Inflammatory macrophage treated with lipopolysaccharide for 4 hours (primary cell): ENCODE measurements around the gene AGMO.
A peak's percentile ranks its signal among the peaks of the same experiment; 100 is the strongest.

Source experiments
- DNase-seq: peaks from one replicate; pipeline ENCODE4 v3.0.0-alpha.2; 2020

Gene AGMO

GRCh38 chr7:15389073-15389472 lies 172.7 kb downstream of the AGMO start:
- DNase-seq: no peak

- no peak for DNase-seq
These were observed 183.2 kb downstream of the AGMO start for GRCh38 chr7:15378494-15379145.

- no peak for DNase-seq
These were observed 185.2 kb downstream of the AGMO start for GRCh38 chr7:15376600-15376999.

GRCh38 chr7:15370441-15370840 lies 191.4 kb downstream of the AGMO start:
- no peak for DNase-seq

GRCh38 chr7:15368653-15369052 lies 193.2 kb downstream of the AGMO start:
- DNase-seq: no peak

GRCh38 chr7:15367897-15368296 lies 193.9 kb downstream of the AGMO start:
- no peak for DNase-seq

- DNase-seq: no peak
These were observed 203.7 kb downstream of the AGMO start for GRCh38 chr7:15358112-15358511.

- no peak for DNase-seq
These were observed 209.2 kb downstream of the AGMO start for GRCh38 chr7:15352421-15353206.

- no peak for DNase-seq
These were observed 216.6 kb downstream of the AGMO start for GRCh38 chr7:15345216-15345615.

GRCh38 chr7:15341817-15342216 lies 220.0 kb downstream of the AGMO start:
- no peak for DNase-seq

GRCh38 chr7:15336146-15336545 lies 225.7 kb downstream of the AGMO start:
- no peak for DNase-seq

- no peak for DNase-seq
These were observed 226.4 kb downstream of the AGMO start for GRCh38 chr7:15335390-15335789.

GRCh38 chr7:15334536-15335263 lies 227.1 kb downstream of the AGMO start:
- no peak for DNase-seq

GRCh38 chr7:15332956-15333355 lies 228.9 kb downstream of the AGMO start:
- no peak for DNase-seq

- no peak for DNase-seq
These were observed 230.9 kb downstream of the AGMO start for GRCh38 chr7:15330943-15331342.

- DNase-seq: no peak
These were observed 234.8 kb downstream of the AGMO start for GRCh38 chr7:15327001-15327400.

- DNase-seq: peak; percentile 13
These were observed 235.7 kb downstream of the AGMO start for GRCh38 chr7:15326044-15326644.

GRCh38 chr7:15323550-15323949 lies 238.3 kb downstream of the AGMO start:
- DNase-seq: no peak

- no peak for DNase-seq
These were observed 244.6 kb downstream of the AGMO start for GRCh38 chr7:15317215-15317614.

GRCh38 chr7:15315678-15316077 lies 246.1 kb downstream of the AGMO start:
- no peak for DNase-seq

- no peak for DNase-seq
These were observed 246.9 kb downstream of the AGMO start for GRCh38 chr7:15314922-15315321.

- DNase-seq: no peak
These were observed 248.5 kb downstream of the AGMO start for GRCh38 chr7:15313361-15313760.

GRCh38 chr7:15309872-15310271 lies 251.9 kb downstream of the AGMO start:
- no peak for DNase-seq

- no peak for DNase-seq
These were observed 253.0 kb downstream of the AGMO start for GRCh38 chr7:15308821-15309220.
